HG02571 (cell line): ENCODE measurements around the gene ANKS1A.

ENCODE experiments used
- ATAC-seq: cut with Tn5 transposase; IDR thresholded peaks from one replicate; pipeline ENCODE4 v1.9.1; 2021; ENCODE audit warnings: mild to moderate bottlenecking, moderate library complexity; ENCODE audit not compliant: unreplicated experiment

Gene ANKS1A

GRCh38 chr6:35036828-35037663, 148.0 kb downstream of the ANKS1A start:
- no peak for ATAC-seq

DNA sequence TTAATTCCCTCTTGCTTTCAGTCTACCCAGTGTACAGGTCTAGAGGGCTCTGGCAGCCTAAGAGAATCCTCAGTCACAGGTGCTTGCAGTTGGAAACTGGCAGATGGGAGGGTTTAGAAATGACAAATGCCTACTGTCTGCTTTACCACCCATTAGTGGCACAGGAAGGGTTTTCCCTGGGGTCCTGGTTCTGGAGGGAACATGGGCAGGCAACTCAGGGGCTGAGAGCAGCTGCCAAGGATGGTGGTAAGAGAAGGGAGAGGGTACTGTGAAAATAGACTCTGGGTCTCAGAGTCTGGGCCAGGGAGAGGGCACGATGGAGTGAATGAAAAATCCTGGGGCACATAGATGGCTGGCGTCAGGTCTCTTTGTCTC, 148.6 kb downstream of the ANKS1A start:
- ATAC-seq, result no peak

DNA sequence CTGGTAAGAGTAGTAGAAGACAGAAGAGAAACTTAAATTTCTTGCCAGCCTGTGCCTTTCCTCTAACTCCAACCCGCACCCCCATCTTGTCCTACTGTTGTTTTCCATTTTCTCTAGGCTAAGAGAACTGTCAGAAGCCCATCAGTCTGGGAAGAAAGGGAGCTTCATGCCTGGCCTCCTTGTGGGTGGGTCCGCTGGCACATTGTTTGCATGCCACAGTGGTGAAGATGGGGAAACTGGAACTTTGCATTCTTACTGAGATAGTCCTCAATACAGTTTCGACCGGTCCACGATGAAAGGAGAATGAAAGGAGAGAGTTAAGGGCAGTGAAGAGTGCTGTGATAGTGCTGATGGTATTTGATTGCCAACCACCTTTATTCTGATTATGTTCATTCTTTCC, 149.0 kb downstream of the ANKS1A start:
- ATAC-seq, result no peak

GRCh38 chr6:35040398-35040797, 151.3 kb downstream of the ANKS1A start:
- no peak for ATAC-seq

DNA sequence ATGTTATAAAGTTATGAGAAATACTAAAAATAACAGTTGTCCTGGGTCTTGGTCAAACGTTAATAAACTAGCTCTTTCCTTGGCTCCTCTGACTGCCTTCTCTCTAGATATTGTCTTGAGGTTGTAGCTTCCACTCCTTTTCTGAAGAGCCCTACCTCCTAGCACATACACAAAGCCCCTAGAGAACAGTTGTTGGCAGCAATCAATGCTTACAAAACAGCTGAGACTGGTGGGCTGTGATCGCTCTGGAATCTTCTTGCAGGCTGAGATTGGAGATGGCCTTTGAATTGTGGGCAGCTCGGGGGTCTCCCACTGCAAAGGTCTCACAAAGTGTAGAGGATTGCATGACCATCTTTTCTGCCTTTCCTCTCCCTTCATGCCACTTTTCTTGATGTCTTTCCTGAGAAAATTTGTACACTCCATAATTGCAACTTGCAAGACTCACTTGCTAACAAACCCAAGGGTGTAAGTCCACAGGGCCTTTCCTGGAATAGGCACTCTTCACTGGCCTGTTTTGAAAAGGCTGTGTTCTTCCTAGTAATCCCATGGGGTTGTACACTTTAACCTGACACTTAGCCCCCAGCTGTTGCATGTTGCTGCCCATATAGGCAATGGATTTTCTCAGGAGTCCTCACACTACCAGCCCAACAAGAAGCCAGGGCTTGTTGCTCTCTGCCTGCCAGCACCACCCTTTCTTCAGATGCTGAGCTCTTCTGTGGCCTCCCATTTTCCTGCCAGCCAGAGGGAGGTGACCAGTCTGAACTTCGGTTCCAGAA, 152.2 kb downstream of the ANKS1A start:
- no peak for ATAC-seq

GRCh38 chr6:35042031-35042815, 153.2 kb downstream of the ANKS1A start:
- ATAC-seq, result no peak

DNA sequence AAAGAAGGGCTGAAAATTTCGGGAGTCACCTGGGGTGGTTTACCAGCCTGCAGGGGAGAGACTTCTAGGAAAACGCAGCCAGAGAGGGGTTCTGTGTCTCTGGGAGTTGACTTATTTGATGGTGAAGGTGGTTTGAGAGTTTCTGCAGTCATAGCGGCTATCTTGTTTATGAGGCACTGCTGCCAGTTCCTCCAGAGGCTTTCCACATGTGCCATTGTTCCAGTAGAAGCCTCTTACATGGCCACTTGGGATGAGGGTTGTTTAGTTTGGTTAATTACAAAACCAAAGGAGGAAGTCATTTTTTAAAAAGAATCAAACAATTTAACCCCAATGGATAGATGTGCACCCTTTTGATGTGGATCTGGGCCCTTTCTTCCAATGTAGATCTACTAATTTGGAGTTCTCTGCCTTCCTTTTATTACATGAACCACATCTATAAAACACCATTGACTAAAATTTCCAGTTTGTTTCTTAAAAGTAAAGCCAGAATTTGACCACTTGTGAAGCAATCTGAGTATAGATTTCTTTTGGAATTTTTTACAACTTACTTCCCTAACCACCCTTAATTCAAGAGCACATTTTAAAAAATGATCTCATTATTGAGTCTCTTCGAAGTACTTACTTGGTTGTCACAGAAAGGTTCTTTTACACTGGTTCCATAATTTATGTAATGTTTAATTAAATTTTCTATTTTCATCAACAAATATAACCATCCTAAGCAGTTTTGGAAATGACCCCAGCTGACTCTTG, 154.5 kb downstream of the ANKS1A start:
- no peak for ATAC-seq

DNA sequence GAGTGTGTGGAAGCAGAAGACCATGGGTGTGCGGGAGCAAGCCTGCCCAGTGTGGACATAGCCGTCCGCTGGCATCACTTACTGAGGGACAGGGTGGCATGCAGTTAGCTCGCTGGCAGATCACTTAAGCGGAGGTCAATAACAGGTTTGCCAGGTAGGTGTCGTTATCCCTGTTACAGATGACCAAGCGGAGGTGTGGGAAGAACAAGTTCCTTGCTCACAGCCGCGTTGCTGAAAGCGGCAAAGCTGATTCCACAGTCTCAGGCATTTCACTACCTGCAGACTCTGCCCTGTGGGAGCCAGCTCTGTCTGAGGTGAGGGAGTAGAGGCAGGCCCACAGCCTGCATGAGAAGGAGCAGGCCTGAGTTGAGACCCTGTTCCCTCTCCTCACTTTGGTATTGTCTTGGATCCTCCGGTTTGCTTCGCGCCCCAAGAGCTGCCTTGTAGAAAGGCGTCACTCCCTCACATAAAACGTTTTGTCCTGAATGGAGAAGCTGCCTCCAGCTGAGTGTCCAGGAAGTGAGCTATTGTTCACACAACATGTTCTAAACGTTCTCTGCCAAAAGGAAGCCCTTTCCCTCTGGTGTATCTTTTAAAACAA, 155.2 kb downstream of the ANKS1A start:
- no peak for ATAC-seq

DNA sequence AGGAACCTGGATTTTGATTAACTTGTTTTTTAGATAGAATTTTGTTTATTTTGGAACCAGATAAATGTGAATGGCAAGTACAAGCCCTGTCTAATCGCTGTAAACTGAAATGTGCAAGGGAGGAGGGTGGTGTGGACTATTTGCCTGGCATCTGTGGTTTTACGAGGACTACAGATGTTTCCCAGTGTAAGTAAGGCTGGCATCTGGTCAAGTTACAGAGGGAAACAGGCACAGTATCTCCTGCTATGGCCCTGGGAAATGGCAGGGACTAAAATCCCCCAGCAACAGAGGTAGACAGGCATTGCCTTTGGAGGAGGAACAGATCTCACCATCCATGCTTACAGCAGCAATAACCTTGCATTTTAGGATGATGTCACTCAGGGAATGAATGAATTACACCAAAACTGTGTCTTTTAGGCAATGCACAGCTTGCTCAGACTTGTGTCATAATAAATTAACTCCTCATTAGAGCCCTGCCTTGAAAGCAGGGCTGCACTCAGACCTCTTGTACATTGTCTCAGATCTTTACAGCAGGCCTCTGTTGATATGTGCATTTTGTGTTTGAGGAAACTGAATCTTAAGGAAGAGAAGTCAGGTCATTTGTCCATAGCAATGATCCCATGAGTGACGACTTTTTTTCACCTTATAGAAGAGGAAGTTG, 155.8 kb downstream of the ANKS1A start:
- ATAC-seq, result no peak

DNA sequence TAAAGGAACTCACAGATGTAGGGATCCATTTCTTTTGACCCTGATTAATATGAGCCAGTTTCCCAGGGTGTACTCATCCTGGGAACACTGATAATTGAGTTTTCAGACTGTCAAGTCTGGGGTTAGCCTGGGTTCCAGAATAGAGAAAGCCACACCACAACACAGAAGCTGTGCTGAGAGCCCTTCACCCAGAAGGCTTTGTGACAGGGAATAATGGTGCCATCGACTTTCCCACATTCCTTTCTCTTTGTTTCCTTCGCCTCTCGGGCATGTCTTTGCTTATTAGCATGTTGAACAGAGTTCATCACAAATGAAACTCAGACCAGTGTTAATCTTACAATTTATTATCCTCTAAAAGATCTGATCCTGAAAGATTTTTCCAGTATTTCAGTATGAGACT, 157.0 kb downstream of the ANKS1A start:
- no peak for ATAC-seq

- no peak for ATAC-seq
These were observed 157.8 kb downstream of the ANKS1A start for GRCh38 chr6:35046862-35047261.

DNA sequence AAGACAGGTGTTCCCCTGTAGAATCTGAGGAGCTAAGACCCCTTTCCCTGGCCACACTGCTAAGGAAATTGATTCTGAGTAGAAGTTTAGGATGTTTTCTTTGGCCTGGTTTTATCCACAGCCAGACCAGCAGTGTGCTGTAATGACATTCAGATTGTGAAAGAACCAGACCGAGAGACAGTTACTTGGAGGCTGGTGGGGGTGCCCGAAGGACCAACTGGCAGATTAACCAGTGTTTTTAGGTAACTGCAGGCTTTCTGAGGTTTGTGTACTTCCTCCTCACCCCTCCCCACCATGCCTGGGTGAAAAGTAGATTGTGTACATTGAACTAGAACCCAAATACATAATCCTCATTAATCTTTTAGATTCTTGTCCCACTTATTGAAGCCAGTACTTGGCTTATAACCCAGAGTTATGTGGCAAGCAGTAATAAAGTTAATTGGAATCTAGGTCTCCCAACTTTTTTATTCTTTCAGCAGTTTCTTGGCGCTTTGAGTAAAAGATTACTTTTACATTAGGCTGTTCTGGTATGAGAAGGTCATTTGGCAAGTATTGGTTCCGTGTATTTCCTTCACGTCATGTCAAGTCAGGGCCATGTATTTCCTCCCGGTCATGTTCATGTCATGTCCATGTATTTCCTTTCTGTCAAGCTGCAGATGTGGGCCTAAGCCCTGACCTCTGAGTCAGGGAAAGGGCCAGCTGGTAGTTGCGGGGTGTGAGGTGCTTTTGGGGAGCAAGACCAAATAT, 158.4 kb downstream of the ANKS1A start:
- ATAC-seq, result no peak

- ATAC-seq, result no peak
These were observed 159.1 kb downstream of the ANKS1A start for GRCh38 chr6:35048031-35048613.

DNA sequence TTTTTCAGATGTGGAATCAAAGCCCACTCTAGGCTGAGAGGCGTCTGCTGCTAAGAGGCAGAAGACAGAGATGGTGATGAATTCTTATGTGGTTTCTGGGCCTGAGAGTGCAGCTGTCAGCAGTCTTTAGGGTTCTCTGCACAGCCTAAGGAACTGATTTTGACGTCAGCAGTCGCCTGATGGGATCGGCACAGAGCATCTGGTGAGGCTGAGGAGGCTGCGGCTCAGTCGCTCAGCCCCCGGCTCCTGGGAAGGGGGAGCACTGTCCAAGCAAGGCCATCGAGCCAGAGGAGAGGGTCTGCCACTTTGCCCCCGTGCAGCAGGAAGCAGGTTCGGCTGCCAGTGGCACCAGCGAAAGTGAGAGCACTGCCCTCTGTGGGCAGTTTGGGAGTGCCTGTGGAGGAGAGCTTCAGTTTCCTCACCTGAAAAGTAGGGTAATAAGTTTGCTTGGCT, 159.6 kb downstream of the ANKS1A start:
- no peak for ATAC-seq

DNA sequence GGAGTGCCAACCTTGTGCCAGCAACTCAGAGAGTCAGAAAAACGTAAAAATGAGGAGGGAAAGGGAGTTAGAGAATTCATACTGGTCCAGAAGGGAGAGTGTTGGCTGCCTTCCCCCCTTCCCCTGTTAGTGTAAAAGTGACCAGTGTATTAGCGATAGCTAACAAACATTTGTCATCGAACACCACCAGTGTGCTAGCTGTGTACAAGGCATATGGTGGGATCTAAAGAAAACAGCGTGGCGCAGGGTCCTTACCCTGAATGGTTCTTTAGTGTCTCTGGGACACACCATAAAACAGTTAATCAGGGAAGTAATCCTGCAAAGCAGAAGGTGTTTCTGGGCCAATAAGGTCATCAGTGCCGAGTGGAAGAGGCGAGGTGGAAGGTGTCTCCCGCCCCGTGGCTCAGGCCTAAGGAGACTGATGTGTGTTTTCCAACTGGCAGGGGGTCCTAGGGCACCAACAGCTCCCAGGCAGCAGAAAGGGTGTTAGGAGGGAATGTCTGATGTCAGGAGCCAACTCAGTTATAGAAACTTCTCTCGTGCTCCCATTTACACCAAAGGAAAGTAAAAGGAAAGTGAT, 160.2 kb downstream of the ANKS1A start:
- no peak for ATAC-seq

DNA sequence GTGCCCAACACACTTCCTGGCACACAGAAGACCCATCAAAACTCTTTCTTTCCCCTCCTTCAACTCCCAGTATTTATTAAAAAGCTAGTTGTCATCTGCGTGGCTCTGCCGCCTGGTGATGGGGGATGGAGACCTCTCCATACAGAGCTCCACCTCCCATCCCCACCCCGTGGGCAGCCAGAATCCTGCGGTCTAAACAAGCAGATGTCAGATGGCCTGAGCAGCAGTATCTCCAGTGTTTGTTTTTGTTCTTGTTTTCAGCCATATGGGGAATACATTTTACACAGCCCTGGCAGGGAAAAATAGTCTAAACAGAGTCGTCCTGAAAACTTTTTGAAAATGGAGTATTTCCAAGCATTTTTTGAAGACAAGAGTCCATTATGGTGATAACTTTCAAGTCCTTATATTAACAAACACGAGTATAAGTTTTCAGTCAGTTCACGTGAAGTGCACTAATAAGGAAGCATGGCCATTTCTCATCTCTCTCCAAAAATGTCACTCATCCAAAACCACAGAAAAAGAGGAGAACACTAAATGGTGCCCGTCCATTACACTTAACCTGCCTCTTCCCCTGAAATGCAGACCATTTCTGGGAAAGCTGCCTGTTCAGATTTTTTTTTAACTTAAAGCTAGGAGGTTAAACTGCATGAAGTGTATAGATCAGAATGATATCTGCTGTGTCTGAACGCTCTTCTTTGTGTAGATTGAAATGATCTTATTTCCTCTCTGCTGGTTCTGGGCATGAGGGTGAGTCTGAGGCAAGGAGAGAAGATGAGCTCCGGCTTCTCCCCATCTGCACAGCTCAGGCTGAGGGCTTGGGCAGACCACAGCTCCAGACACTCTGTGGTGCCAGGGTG, 161.1 kb downstream of the ANKS1A start:
- no peak for ATAC-seq

- no peak for ATAC-seq
These were observed 161.8 kb downstream of the ANKS1A start for GRCh38 chr6:35050757-35051330.
